Uterus (tissue), 4 donors: ENCODE measurements around the gene EP400. TPM values are rescaled to one million over a fixed set of nuclear protein-coding genes. Genes with fewer than 3 reads are reported as not detected.

Experiments used
- DNase-seq, 2 donors: peaks; one replicate each; pipeline ENCODE4 v3.0.0-alpha.2; 2019 to 2020
- H3K27ac ChIP-seq, 2 donors: fragments of 200-600 bp; sonication (generic); 1 replicate in 1 of 2; 2 replicates in 1 of 2; pipeline ENCODE4 v1.5.1; 2016 to 2018
- H3K27me3 ChIP-seq, 2 donors: fragments of 200-600 bp; sonication (generic); one replicate each; pipeline ENCODE4 v1.5.1; 2018 to 2019; ENCODE audit warnings: control low read depth in 1 of 2
- H3K36me3 ChIP-seq, 2 donors: fragments of 200-600 bp; sonication (generic); one replicate each; pipeline ENCODE4 v1.5.1; 2019; ENCODE audit warnings: control low read depth in 1 of 2
- H3K4me1 ChIP-seq, 2 donors: fragments of 200-600 bp; sonication (generic); one replicate each; pipeline ENCODE4 v1.5.1; 2018 to 2019; ENCODE audit warnings: control low read depth in 1 of 2
- H3K4me3 ChIP-seq, 2 donors: fragments of 200-600 bp; sonication (generic); 1 replicate in 1 of 2; 2 replicates in 1 of 2; pipeline ENCODE4 v1.5.1; 2018 to 2019; ENCODE audit warnings: mild to moderate bottlenecking in 1 of 2
- H3K9me3 ChIP-seq, 2 donors: fragments of 200-600 bp; sonication (generic); one replicate each; pipeline ENCODE4 v1.5.1; 2019; ENCODE audit warnings: control low read depth in 1 of 2
- POLR2A ChIP-seq, 2 donors: fragments of 450-650 bp; IDR thresholded peaks; one replicate each; pipeline ENCODE4 v1.6.1; 2016; ENCODE audit warnings: antibody characterized with exemption in 2 of 2, mild to moderate bottlenecking in 1 of 2, moderate library complexity in 1 of 2
- intact Hi-C: fragments of 100-400 bp; cut with DNase I; formaldehyde crosslinking; loops from one replicate; pipeline ENCODE4 v1.15.1; 2023; ENCODE audit warnings: low total_unique reads
- total RNA-seq, 4 donors: library from RNA; depleted of rRNA in 3 of 4; stranded (reverse); fragments of >200 nt in 3 of 4; gene quantifications; one replicate each; pipeline versions ENCODE4 v1.1.0 to v1.2.4, GENCODE V29; 2014 to 2023
- TF ChIP-seq, protein P1 (sequence below), 4 experiments: fragments of 200-600 bp in 2 of 4; fragments of 450-650 bp in 2 of 4; sonication (generic) in 2 of 4; IDR thresholded peaks; one replicate each; pipeline ENCODE4 v1.5.1; 2016 to 2019; ENCODE audit warnings: antibody characterized with exemption in 4 of 4, mild to moderate bottlenecking in 2 of 4, moderate library complexity in 1 of 4
- donor health status: DM: yes; HTN: yes; CAD: no.

EP400 gene
- total RNA-seq, 4 donors from 2014 or later, result 11.8 to 70.6 (median 28.2) TPM

DNA sequence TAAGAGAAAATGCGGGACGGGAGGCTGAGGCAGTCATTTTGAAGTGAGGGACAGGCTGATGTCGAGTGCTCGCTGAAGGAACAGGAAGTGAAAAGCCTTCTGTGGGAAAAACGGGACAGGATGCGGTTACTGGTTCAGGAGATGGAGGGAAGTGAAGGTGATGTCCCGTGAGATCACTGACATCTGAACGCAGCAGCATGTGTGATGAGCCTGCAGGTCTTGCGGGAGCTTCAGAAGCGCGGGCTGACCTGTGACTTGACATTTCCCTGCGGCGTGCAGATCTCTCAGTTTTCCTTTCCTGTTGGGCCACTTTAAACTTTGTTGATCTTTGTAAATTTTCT, 116.6 kb downstream of the EP400 start:
- no peaks in the 10 kb centered on the region for H3K4me1 ChIP-seq
- no peak for DNase-seq
- H3K4me3 ChIP-seq, result no peak overlapping the region
- no peak for TF ChIP-seq POLR2A (IDR thresholded peaks at IDR 0.05)
- TF ChIP-seq, protein P1, sequence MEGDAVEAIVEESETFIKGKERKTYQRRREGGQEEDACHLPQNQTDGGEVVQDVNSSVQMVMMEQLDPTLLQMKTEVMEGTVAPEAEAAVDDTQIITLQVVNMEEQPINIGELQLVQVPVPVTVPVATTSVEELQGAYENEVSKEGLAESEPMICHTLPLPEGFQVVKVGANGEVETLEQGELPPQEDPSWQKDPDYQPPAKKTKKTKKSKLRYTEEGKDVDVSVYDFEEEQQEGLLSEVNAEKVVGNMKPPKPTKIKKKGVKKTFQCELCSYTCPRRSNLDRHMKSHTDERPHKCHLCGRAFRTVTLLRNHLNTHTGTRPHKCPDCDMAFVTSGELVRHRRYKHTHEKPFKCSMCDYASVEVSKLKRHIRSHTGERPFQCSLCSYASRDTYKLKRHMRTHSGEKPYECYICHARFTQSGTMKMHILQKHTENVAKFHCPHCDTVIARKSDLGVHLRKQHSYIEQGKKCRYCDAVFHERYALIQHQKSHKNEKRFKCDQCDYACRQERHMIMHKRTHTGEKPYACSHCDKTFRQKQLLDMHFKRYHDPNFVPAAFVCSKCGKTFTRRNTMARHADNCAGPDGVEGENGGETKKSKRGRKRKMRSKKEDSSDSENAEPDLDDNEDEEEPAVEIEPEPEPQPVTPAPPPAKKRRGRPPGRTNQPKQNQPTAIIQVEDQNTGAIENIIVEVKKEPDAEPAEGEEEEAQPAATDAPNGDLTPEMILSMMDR (IDR thresholded peaks at IDR 0.05), result no peak
- H3K36me3 ChIP-seq, result no peaks in the 10 kb centered on the region
- H3K27me3 ChIP-seq, result no peaks in the 10 kb centered on the region
- H3K9me3 ChIP-seq, result no peaks in the 10 kb centered on the region
- H3K27ac ChIP-seq, result no peak overlapping the region
- intact Hi-C loops, result no loop called here

DNA sequence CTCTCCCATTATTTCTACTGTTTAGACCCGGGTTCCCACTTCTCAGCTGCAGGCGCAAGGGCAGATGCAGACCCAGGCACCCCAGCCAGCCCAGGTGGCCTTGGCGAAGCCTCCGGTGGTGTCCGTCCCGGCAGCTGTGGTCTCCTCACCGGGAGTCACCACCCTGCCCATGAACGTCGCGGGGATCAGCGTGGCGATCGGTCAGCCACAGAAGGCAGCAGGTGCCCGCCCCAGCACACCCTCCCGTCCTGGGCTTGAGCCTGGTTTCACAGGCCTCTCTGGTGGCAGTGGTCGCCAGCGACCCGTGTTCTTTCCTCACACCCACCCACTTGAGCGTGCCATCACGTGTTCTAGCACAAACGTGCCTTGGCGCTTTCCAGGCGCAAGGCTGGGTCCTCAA, 117.0 kb downstream of the EP400 start:
- Histone ChIP-seq H3K4me3 (no peak overlapping the region), H3K36me3 (no peaks in the 10 kb centered on the region), H3K4me1 (no peaks in the 10 kb centered on the region), H3K27me3 (no peaks in the 10 kb centered on the region), H3K9me3 (no peaks in the 10 kb centered on the region), H3K27ac (no peak overlapping the region)
- TF ChIP-seq, protein P1 (IDR thresholded peaks at IDR 0.05), result no peak
- no peak for TF ChIP-seq POLR2A (IDR thresholded peaks at IDR 0.05)
- no peak for DNase-seq
- intact Hi-C loops, result no loop called here

DNA sequence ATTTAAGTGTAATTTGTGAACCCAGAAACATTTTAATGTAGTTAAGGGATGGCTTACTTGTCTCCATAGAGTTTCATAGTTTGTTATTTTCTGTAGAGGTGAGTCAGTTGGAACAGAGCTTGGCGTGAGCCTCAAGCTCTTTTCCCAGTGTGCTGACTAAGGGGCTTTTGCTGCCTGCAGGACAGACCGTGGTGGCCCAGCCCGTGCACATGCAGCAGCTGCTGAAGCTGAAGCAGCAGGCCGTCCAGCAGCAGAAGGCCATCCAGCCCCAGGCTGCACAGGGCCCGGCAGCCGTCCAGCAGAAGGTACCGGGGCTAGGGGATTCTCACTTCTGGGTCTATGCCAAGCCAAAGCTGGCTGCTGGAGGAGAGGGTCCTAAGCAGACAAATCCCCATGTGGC, 117.4 kb downstream of the EP400 start:
- no peak overlapping the region for H3K4me3 ChIP-seq
- no peaks in the 10 kb centered on the region for H3K27me3 ChIP-seq
- TF ChIP-seq, protein P1 (IDR thresholded peaks at IDR 0.05), result no peak
- TF ChIP-seq POLR2A (IDR thresholded peaks at IDR 0.05), result no peak
- no peak for DNase-seq
- no peaks in the 10 kb centered on the region for H3K36me3 ChIP-seq
- intact Hi-C loops, result no loop called here
- H3K9me3 ChIP-seq, result no peaks in the 10 kb centered on the region
- H3K4me1 ChIP-seq, result no peaks in the 10 kb centered on the region
- H3K27ac ChIP-seq, result no peak overlapping the region

DNA sequence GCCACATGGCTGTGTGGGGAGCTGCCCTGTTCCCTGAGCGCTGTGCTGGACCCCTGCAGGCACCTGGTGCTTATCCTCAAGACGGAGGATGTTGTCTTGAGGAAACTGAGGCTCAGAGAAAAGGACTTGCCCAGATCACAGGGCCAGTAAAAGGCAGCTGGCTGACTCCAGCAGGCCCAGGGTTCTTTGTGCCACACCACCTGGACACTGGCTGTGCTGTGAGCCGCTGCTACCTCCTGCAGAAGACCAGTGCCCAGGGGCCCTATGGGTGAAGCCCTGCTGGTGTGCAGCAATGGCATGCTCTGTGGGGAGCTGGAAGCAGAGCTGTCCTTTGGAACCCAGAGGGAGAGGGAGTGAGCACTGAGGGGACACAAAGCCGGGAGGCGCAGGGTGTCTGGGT, 118.5 kb downstream of the EP400 start:
- TF ChIP-seq, protein P1 (IDR thresholded peaks at IDR 0.05), result no peak
- TF ChIP-seq POLR2A (IDR thresholded peaks at IDR 0.05), result no peak
- no peaks in the 10 kb centered on the region for H3K36me3 ChIP-seq

DNA sequence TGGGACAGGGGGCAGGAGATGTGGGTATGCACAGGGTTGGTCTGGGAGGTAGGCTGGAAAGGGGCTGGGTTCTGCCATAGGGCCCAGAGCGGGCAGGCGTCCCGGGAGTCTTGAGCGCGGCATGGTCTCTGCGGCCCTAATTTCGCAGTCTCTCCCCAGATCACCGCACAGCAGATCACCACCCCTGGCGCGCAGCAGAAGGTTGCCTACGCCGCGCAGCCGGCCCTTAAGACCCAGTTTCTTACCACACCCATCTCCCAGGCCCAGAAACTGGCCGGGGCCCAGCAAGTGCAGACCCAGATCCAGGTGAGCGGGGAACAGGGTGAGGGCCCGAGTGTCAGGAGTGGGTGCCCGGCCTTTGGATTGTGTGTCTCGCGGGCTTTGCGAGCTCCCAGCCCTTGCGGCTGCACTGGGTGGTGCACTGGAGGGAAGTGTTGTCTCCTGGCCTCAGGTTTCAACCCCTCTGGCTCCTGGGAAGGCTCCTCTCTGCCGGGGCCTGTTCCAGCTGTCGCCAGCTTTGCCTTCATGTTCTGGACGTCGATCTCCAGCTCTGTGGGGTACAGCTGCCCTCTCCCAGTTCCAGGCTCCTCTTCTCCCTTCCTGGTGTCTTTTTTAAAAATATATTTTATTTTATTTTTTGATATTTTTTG, 119.7 kb downstream of the EP400 start:
- H3K36me3 ChIP-seq, result no peaks in the 10 kb centered on the region

More for the DNA sequence above, 118.5 kb downstream of the EP400 start:
- no peak for DNase-seq
- no peak overlapping the region for H3K27ac ChIP-seq
- H3K27me3 ChIP-seq, result no peaks in the 10 kb centered on the region
- no peaks in the 10 kb centered on the region for H3K4me1 ChIP-seq
- H3K9me3 ChIP-seq, result no peaks in the 10 kb centered on the region
- H3K4me3 ChIP-seq, result no peak overlapping the region
- intact Hi-C loops, result no loop called here

More for the DNA sequence above, 119.7 kb downstream of the EP400 start:
- no peak for DNase-seq
- Histone ChIP-seq H3K27ac (no peak overlapping the region), H3K4me3 (no peak overlapping the region), H3K9me3 (no peaks in the 10 kb centered on the region), H3K27me3 (no peaks in the 10 kb centered on the region), H3K4me1 (no peaks in the 10 kb centered on the region)
- TF ChIP-seq POLR2A (IDR thresholded peaks at IDR 0.05), result no peak
- TF ChIP-seq, protein P1 (IDR thresholded peaks at IDR 0.05), result no peak
- intact Hi-C loops, result no loop called here
